CD4-positive, alpha-beta T cell treated with Interleukin-17A for 4 hours (primary cell): ENCODE results near the gene MIA2.
"Not testable (repeated sequence)": the region's sequence is repeated elsewhere in the genome, so short reads cannot be mapped to it uniquely, and the experiment has no call there.

Experiments used
- DNase-seq: peaks from one replicate; pipeline ENCODE4 v3.0.0-alpha.2; 2020; ENCODE audit warnings: mixed read lengths

MIA2 gene, protein sequence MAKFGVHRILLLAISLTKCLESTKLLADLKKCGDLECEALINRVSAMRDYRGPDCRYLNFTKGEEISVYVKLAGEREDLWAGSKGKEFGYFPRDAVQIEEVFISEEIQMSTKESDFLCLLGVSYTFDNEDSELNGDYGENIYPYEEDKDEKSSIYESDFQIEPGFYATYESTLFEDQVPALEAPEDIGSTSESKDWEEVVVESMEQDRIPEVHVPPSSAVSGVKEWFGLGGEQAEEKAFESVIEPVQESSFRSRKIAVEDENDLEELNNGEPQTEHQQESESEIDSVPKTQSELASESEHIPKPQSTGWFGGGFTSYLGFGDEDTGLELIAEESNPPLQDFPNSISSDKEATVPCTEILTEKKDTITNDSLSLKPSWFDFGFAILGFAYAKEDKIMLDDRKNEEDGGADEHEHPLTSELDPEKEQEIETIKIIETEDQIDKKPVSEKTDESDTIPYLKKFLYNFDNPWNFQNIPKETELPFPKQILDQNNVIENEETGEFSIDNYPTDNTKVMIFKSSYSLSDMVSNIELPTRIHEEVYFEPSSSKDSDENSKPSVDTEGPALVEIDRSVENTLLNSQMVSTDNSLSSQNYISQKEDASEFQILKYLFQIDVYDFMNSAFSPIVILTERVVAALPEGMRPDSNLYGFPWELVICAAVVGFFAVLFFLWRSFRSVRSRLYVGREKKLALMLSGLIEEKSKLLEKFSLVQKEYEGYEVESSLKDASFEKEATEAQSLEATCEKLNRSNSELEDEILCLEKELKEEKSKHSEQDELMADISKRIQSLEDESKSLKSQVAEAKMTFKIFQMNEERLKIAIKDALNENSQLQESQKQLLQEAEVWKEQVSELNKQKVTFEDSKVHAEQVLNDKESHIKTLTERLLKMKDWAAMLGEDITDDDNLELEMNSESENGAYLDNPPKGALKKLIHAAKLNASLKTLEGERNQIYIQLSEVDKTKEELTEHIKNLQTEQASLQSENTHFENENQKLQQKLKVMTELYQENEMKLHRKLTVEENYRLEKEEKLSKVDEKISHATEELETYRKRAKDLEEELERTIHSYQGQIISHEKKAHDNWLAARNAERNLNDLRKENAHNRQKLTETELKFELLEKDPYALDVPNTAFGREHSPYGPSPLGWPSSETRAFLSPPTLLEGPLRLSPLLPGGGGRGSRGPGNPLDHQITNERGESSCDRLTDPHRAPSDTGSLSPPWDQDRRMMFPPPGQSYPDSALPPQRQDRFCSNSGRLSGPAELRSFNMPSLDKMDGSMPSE (N-terminal part only)

DNA sequence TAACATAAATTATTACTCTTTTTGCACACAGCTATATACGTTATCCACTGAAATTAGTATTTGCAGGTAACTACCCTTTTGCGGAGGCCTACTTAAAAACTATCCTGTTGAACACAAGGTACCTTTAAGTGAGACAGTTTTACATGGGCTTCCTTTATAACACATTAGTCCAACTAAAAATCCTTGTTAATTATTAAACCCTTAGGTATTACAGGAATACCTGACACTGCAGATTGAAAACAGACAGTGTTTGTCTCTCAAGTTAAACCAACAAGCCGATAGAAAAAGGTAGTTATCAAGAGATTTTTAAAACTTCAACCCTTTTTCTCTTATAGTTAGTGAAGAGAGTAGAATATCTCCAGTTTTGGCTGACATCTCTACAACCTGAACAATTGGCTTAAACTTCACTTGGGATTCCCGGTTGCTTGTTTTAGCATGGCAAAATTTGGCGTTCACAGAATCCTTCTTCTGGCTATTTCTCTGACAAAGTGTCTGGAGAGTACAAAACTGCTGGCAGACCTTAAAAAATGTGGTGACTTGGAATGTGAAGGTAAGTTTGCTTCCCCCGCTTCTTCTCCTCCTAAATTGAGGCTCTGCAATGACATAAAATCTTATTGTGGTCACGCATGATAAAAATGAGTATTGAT, at the start of gene MIA2:
MIA2 (plus strand) TSS at position 236 of the 647 bp plus-strand sequence; CDS start at position 436, 200 bp downstream.
- no peak for DNase-seq

DNA sequence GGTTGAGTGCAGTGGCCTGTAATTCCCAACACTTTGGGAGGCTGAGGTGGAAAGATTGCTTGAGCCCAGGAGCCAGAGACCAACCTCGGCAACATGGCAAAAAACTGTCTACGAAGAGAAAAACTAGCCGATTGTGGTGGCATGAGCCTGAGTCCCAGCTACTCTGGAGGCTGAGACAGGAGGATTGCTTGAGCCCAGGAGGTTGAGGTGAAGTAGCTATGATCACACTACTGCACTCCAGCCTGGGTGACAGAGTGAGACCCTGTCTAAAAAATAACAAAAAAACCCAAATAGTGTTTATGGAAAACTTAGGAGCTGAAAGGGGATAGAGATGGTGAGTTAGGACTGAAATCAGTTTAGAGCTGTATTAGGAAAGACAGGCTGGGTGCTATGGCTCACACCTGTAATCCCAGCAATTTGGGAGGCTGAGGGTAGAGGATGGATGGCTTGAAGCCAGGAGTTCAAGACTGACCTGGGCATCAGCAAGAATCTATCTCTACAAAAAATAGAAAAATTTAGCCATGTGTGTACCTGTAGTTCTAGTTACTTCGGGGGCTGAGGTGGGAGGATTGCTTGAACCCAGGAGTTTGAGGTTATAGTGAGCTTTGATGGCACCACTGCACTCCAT, 49.0 kb upstream of the MIA2 start:
- DNase-seq = no peak

DNA sequence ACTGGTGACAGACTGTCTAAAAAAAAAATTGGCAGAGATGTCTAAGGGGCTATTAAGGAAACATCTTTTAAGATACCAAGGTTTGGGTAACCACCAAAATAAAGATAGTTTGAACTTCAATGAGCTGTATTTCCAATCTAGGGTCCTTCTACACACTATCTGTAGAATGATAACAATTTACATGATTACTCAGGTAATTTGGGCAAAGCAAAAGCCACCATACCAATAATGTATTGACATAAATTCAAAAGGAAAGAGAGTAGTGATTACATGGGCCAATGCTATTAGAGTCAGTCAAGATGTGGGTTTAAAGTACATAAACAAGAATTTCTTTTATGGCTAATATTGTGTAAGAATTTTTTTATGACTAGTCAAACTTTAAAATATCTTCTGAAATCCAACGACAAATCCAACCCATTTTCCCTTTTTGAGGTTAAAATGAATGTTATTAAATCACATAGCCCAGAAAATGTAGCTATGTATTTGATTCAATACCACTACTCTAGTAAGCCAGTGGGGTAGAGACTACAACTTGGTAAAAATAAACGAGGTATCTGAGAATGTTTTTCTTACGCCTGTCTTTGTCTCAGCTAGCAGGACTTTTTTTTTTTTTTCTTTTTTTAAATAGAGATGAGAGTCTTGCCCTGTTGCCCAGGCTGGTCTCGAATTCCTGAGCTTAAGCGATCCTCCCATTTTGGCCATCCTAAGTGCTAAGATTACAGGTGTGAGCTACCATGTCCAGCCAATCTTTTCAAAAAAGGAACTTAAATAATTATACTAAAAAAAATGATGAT, 48.3 kb upstream of the MIA2 start:
- no peak for DNase-seq

- DNase-seq = no peak
Observed at GRCh38 chr14:39186941-39187525, 46.7 kb upstream of the MIA2 start.

DNA sequence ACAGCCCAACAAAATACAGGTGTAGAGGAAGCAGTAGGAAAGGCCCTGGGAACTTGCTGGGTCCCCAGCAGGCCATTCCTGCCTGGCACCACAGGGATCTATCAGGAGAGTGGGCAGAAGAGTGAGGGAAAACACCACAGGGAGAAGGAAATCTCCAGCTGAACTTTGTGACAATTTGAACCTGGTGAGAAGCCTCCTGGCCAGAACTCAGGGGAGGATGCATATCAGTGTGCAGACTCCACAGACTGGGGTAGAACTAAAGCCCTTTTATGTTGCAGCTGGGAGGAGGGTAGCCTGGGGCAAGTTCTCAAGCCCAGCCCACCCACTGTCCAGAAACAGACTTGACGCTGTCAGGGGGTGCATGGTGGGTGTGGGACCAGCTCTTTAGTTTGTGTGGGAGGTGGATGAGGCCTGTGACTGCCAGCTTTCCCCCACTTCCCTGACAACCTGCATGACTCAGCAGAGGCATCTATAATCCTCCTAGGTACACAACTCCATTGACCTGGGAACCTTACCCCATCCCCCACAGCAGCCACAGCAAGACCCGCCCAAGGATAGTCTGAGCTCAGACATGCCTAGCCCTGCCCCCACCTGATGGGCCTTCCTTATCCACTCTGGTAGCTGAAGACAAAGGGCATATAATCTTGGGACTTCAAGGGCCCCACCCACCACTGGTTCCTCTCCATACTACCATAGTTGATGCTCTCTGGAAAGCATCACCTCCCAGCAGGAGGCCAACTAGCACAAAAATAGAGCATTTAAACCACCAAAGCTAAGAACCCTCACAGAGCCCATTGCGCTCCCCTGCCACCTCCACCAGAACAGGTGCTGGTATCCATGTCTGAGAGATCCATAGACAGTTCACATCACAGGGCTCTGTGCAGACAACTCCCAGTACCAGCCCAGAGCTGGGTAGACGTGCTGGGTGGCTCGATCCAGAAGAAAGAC, 29.8 kb upstream of the MIA2 start:
- DNase-seq = no peak

DNA sequence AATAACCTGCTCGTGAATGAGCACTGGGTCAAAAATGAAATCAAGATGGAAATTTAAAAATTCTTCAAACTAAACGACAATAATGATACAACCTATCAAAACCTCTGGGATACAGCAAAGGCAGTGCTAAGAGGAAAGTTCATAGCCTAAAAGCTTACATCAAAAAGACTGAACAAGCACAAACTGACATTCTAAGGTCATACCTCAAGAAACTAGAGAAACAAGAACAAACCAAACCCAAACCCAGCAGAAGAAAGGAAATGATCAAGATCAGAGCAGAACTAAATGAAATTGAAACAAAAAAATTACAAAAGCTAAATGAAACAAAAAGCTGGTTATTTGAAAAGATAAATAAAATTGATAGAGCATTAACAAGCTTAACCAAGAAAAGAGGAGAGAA, 26.3 kb upstream of the MIA2 start:
- not testable (repeated sequence) for DNase-seq

DNA sequence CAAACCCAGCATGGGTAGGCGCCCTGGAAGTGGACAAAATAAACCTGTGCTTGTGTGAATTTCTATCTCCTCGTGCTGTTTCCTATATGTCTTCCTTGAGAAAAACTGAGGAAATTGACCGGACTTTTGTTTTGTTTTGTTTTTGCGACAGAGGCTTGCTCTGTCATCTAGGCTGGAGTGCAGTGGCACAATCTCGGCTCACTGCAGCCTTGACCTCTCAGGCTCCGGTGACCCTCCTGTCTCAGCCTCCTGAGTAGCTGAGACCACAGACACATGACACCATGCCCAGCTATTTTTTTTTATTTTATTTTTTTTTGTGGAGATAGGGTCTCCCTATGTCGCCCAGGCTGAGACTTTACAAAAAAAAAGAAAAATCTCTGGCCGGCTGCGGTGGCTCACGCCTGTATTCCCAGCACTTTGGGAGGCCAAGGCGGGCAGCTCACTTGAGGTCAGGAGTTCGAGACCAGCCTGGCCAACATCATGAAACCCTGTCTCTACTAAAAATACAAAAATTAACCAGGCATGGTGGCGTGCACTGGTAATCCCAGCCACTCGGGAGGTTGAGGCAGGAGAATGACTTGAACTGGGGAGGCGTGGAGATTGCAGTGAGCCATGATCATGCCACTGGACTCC, 22.5 kb upstream of the MIA2 start:
- DNase-seq = no peak

- DNase-seq = no peak
Observed at GRCh38 chr14:39212034-39212433, 21.7 kb upstream of the MIA2 start.

- no peak for DNase-seq
Observed at GRCh38 chr14:39212693-39213092, 21.0 kb upstream of the MIA2 start.

- no peak for DNase-seq
Observed at GRCh38 chr14:39217214-39217879, 16.4 kb upstream of the MIA2 start.

GRCh38 chr14:39218171-39218769, 15.4 kb upstream of the MIA2 start:
- no peak for DNase-seq

DNA sequence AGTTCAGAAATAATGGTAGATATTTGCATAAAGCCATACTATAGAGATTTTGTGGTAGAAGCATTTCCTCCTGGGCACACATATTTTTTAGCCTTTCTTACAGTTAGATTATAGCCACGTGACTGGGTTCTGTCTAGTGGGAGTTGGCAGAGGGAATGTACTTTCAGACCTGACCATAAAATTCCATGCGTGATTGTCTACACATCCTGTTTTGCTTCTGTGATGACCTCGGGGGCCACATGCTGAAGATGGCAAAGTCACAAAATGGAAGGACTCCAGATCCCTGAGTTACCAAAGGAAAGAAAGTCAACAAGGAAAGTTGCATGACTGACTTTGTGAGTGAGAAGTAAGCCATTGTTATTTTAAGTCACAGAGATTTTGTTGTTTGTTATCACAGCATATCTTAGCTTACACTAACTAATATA, 14.6 kb upstream of the MIA2 start:
- DNase-seq = no peak

DNA sequence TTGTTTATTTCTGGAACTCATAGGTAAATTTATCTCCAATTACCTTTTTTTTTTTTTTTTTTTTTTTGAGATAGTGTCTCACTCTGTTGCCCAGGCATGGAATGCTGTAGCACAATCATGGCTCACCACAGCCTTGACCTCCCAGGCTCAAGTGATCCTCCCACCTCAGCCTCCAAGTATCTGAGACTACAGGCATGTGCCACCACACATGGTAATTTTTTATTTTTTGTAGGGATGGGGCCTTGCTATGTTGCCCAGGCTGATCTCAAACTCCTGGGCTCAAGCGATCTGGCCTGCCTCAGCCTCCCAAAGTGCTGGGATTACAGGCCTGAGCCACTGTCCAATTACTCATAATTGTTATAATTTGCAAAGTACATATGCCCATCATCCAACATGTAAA, 13.2 kb upstream of the MIA2 start:
- DNase-seq = not testable (repeated sequence)

GRCh38 chr14:39228044-39228443, 5.7 kb upstream of the MIA2 start:
- DNase-seq = no peak

DNA sequence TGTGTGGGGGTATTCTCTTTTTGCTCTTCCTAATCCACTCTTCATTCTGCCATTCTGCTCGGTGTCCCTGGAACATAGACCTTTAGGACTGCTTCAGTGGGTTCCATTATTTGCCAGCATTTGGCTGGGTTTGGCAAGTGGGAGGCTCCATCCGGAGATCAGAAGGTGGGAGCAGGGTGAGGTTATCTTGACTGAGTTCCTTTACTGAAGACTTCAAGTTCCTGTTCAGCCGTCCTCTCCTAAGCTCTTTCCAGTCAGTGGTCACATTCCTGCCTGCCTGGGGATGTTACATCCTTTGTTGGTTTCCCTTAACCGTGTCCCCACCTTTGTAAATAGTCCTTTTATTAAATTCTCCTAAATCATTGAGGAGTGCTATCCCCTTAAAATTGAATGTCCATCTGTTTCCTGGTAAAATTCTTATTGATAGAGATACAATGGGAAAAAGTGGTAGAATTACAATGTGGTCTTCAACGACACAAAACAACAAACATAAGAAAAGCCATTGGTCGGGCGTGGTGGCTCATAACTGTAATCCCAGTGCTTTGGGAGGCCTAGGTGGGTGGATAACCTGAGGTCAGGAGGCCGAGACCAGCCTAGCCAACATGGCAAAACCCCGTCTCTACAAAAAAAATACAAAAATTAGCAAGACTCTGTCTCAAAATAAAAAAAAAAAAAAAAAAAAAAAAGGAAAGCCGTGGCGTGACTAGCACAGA, 5.0 kb upstream of the MIA2 start:
- DNase-seq = no peak

DNA sequence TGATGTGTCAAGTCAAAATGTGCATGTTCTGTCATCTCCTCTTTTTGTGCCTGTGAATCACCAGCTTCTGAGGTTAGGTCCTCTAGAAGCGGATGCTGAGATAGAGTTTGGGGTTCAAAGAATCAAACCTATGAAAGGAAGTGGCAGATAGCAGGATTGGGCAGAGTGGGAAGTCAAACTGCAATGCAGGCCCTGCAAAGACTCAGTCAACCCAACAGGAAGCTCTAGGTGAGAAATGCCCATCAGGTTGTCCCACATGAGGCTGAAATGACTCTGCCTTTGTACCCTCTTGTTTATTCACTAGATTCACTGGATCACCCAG, 4.5 kb upstream of the MIA2 start:
- peak; percentile 65 for DNase-seq

- DNase-seq = no peak
Observed at GRCh38 chr14:39229601-39230110, 4.1 kb upstream of the MIA2 start.
